SK-N-MC (cell line): ENCODE results near the gene PRKRA.

Experiments
- DNase-seq: peaks from one replicate; pipeline ENCODE4 v3.0.0-alpha.2; 2011; ENCODE audit warnings: low read depth, low spot score
- H3K27ac ChIP-seq: fragments of 200-600 bp; sonication (generic); 2 replicates; pipeline ENCODE4 v1.5.1; 2016; ENCODE audit warnings: mixed run types
- H3K36me3 ChIP-seq: fragments of 200-600 bp; sonication (generic); 2 replicates; pipeline ENCODE4 v1.6.1; 2017; ENCODE audit warnings: antibody characterized with exemption, low read length, mixed read lengths; ENCODE audit not compliant: insufficient read depth
- H3K4me3 ChIP-seq: fragments of 200-600 bp; sonication (generic); 2 replicates; pipeline ENCODE4 v1.5.1; 2016
- H3K9ac ChIP-seq: fragments of 200-600 bp; sonication (generic); 2 replicates; pipeline ENCODE4 v1.8.0; 2017; ENCODE audit warnings: mixed run types, mixed read lengths; ENCODE audit not compliant: insufficient read length
- H3K9me3 ChIP-seq: fragments of 200-600 bp; sonication (generic); 2 replicates; pipeline ENCODE4 v1.6.1; 2017; ENCODE audit warnings: low read depth, mild to moderate bottlenecking, antibody characterized with exemption, low read length, moderate library complexity, mixed read lengths
- EZH2 ChIP-seq: fragments of 200-600 bp; sonication (generic); IDR thresholded peaks from one replicate; pipeline ENCODE4 v1.6.1; 2017; ENCODE audit warnings: antibody characterized with exemption
- FOXP2 ChIP-seq: optimal IDR thresholded peaks from 2 replicates; pipeline ENCODE3; 2011; ENCODE audit warnings: mild to moderate bottlenecking, moderate library complexity; ENCODE audit not compliant: insufficient read depth; ENCODE audit errors: extremely low read length, control extremely low read depth
- POLR2AphosphoS5 ChIP-seq: IDR thresholded peaks from 2 replicates; pipeline ENCODE4 v1.6.1; 2012; ENCODE audit warnings: mild to moderate bottlenecking, low read depth, low read length, borderline replicate concordance

PRKRA gene

DNA sequence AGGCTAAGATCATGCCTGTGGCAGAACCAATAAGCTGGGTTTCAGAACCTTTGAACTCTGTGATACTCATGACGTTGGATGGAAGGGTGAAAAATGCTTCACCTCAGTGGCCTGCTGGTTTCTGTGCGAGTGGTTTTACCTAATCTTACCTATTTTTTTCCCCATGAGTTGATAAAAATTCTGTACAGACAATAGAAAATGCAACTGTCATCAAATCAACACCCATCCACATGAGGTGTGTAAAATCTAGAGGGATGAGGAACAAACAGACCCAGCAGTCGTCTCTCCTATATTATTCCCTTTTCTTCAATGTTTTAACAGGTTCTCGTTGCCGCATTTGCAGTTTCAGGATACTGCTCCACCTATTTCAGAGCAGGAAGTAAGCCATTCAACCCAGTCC is 67.3 kb downstream of the PRKRA start:
- no peak for DNase-seq
- H3K36me3 ChIP-seq, result no peaks in the 10 kb centered on the region
- no peak overlapping the region for H3K9ac ChIP-seq
- no peak overlapping the region for H3K4me3 ChIP-seq
- no peaks in the 10 kb centered on the region for H3K9me3 ChIP-seq
- TF ChIP-seq EZH2 (no peak), FOXP2 (no peak), POLR2AphosphoS5 (no peak)
- no peak overlapping the region for H3K27ac ChIP-seq
